HepG2 (cell line): Measurements from ENCODE around the gene PPP1R18. TPM values are rescaled to one million over a fixed set of nuclear protein-coding genes. Genes with fewer than 3 reads are reported as not detected.
A peak's percentile ranks its signal among the peaks of the same experiment; 100 is the strongest.

Experiments
- ATF7-NPFF ChIP-seq: sonication (generic); formaldehyde crosslinking; IDR thresholded peaks from 2 replicates; pipeline ENCODE4 v1.8.1; 2023; ENCODE audit warnings: mild to moderate bottlenecking, low read depth, missing genetic modification reagents, moderate library complexity
- CAMTA2 ChIP-seq: sonication (generic); formaldehyde crosslinking; IDR thresholded peaks from 2 replicates; pipeline ENCODE4 v1.4.0; 2020; ENCODE audit warnings: mild to moderate bottlenecking, missing genetic modification reagents, borderline replicate concordance
- GTF2F1 ChIP-seq: fragments of 150-350 bp; IDR thresholded peaks from 2 replicates; pipeline ENCODE4 v1.6.1; 2014; ENCODE audit warnings: low read length
- HIVEP1 ChIP-seq: sonication (generic); formaldehyde crosslinking; IDR thresholded peaks from 2 replicates; pipeline ENCODE4 v1.4.0; 2020; ENCODE audit warnings: mild to moderate bottlenecking, missing genetic modification reagents
- TP53 ChIP-seq: sonication (generic); formaldehyde crosslinking; conservative IDR thresholded peaks from 2 replicates; pipeline ENCODE4 v1.4.0; 2020; ENCODE audit warnings: missing genetic modification reagents
- TRIM24 ChIP-seq: sonication (generic); formaldehyde crosslinking; IDR thresholded peaks from 2 replicates; pipeline ENCODE4 v1.8.0; 2022; ENCODE audit warnings: mild to moderate bottlenecking, missing genetic modification reagents
- ZBTB21 ChIP-seq: sonication (generic); formaldehyde crosslinking; IDR thresholded peaks from 2 replicates; pipeline ENCODE4 v1.4.0; 2020; ENCODE audit warnings: missing genetic modification reagents
- ZNF253 ChIP-seq: sonication (generic); formaldehyde crosslinking; IDR thresholded peaks from 2 replicates; pipeline ENCODE4 v1.8.0; 2022; ENCODE audit warnings: mild to moderate bottlenecking, missing genetic modification reagents, borderline replicate concordance
- ZNF354B ChIP-seq: sonication (generic); formaldehyde crosslinking; IDR thresholded peaks from 2 replicates; pipeline ENCODE4 v1.8.0; 2022; ENCODE audit warnings: mild to moderate bottlenecking, missing genetic modification reagents
- ZNF724P ChIP-seq: sonication (generic); formaldehyde crosslinking; IDR thresholded peaks from 2 replicates; pipeline ENCODE4 v1.8.0; 2022; ENCODE audit warnings: missing genetic modification reagents, borderline replicate concordance
- polyA plus RNA-seq, 8 experiments: library from polyadenylated mRNA; depleted of rRNA in 3 of 8; stranded (reverse) in 7 of 8; unstranded in 1 of 8; fragments of >200 nt; fragmentation: Illumina TruSeq in 4 of 8; extraction: Trizol in 4 of 8; gene quantifications; 2 replicates each; pipeline versions ENCODE4 v1.2.1 to v1.2.3, GENCODE V29; 2011 to 2016; ENCODE audit warnings: low read depth in 4 of 8, missing spikeins in 1 of 8, mixed read lengths in 1 of 8; ENCODE audit not compliant: insufficient read depth in 1 of 8
- total RNA-seq, 5 experiments: library from RNA; depleted of rRNA; stranded (reverse); fragments of >200 nt; fragmentation: Illumina TruSeq; extraction: Trizol; gene quantifications; 2 replicates each; pipeline ENCODE4 v1.2.3, GENCODE V29; 2016; ENCODE audit warnings: low read depth in 1 of 5
- TF ChIP-seq, protein P1 (sequence below): IDR thresholded peaks from 2 replicates; pipeline ENCODE4 v1.6.1; 2016; ENCODE audit warnings: mild to moderate bottlenecking
- TF ChIP-seq, protein P2 (sequence below): sonication (generic); formaldehyde crosslinking; IDR thresholded peaks from 2 replicates; pipeline ENCODE4 v1.4.0; 2020; ENCODE audit warnings: missing genetic modification reagents, borderline replicate concordance
- TF ChIP-seq, protein P3 (sequence below): sonication (generic); formaldehyde crosslinking; conservative IDR thresholded peaks from 2 replicates; pipeline ENCODE4 v1.8.0; 2022; ENCODE audit warnings: low read depth, missing genetic modification reagents
- TF ChIP-seq, protein P4 (sequence below): sonication (generic); formaldehyde crosslinking; IDR thresholded peaks from 2 replicates; pipeline ENCODE4 v1.8.0; 2022; ENCODE audit warnings: missing genetic modification reagents, mild to moderate bottlenecking, inconsistent platforms, borderline replicate concordance
- TF ChIP-seq, protein P5 (sequence below): sonication (generic); formaldehyde crosslinking; IDR thresholded peaks from 2 replicates; pipeline ENCODE4 v1.4.0; 2020; ENCODE audit warnings: mild to moderate bottlenecking, missing genetic modification reagents, borderline replicate concordance

PPP1R18 gene
- total and polyA plus RNA-seq, 2 of the 13 experiments (the other 11 are each of a cell fraction or from before 2014, with no cell fraction given), result 4.9 to 9.2 TPM

DNA sequence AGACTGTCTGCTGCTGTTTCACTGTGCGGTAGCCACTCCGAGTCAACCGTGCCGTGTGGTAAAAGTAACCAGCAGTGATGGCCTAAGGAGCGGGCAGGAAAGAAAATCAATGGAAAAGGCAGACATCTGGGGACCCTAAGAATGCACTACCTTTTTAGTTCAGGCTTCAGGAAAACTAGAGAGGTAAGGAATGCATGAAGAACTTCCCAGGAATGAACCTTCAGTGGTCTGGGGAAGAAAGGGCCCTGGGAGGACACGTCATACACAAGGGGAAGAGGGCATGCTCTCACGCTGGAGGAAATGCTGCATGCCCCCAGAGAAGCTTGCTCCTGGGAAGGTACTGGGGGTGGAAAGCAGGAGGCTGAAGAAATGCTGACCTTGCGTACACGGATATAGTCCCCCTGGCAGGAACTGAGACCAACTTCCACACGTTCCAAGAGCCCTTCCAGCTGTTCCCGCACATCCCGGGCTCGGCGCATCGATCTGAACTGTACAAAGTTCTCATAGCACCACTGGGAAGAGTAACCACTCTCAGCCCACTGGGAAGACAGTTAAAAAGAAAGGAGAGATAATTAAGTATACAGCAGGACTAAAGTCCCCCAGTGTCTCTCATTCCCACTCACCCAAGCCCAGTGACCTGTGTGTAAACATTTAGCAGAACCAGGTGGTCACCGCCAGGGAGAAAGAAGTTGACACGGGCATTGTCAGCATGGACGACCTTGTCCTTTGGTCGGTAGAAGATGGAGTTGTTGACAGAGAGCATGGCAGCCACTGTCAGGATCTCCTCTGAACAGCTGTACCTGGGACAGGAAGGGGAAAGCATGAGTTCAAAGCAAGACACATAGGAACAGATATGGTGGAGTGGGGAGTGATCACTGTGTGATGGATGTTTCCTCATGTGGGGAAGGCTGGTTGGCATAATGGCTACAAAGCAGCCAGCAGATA, 31.4 kb downstream of the PPP1R18 start (continued):
- TF ChIP-seq, protein P1, sequence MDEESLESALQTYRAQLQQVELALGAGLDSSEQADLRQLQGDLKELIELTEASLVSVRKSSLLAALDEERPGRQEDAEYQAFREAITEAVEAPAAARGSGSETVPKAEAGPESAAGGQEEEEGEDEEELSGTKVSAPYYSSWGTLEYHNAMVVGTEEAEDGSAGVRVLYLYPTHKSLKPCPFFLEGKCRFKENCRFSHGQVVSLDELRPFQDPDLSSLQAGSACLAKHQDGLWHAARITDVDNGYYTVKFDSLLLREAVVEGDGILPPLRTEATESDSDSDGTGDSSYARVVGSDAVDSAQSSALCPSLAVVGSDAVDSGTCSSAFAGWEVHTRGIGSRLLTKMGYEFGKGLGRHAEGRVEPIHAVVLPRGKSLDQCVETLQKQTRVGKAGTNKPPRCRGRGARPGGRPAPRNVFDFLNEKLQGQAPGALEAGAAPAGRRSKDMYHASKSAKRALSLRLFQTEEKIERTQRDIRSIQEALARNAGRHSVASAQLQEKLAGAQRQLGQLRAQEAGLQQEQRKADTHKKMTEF (CRISPR knock-in tag), result peak; percentile 95
- no peak for TF ChIP-seq CAMTA2 (CRISPR knock-in tag)
- no peak for TF ChIP-seq GTF2F1
- TF ChIP-seq ZNF354B (CRISPR knock-in tag), result no peak
- TF ChIP-seq, protein P2, sequence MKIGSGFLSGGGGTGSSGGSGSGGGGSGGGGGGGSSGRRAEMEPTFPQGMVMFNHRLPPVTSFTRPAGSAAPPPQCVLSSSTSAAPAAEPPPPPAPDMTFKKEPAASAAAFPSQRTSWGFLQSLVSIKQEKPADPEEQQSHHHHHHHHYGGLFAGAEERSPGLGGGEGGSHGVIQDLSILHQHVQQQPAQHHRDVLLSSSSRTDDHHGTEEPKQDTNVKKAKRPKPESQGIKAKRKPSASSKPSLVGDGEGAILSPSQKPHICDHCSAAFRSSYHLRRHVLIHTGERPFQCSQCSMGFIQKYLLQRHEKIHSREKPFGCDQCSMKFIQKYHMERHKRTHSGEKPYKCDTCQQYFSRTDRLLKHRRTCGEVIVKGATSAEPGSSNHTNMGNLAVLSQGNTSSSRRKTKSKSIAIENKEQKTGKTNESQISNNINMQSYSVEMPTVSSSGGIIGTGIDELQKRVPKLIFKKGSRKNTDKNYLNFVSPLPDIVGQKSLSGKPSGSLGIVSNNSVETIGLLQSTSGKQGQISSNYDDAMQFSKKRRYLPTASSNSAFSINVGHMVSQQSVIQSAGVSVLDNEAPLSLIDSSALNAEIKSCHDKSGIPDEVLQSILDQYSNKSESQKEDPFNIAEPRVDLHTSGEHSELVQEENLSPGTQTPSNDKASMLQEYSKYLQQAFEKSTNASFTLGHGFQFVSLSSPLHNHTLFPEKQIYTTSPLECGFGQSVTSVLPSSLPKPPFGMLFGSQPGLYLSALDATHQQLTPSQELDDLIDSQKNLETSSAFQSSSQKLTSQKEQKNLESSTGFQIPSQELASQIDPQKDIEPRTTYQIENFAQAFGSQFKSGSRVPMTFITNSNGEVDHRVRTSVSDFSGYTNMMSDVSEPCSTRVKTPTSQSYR (CRISPR knock-in tag), result no peak; the same call in 1 of the 2 replicates
- TF ChIP-seq, protein P3, sequence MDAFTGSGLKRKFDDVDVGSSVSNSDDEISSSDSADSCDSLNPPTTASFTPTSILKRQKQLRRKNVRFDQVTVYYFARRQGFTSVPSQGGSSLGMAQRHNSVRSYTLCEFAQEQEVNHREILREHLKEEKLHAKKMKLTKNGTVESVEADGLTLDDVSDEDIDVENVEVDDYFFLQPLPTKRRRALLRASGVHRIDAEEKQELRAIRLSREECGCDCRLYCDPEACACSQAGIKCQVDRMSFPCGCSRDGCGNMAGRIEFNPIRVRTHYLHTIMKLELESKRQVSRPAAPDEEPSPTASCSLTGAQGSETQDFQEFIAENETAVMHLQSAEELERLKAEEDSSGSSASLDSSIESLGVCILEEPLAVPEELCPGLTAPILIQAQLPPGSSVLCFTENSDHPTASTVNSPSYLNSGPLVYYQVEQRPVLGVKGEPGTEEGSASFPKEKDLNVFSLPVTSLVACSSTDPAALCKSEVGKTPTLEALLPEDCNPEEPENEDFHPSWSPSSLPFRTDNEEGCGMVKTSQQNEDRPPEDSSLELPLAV (CRISPR knock-in tag), result no peak; the same call in 1 of the 2 replicates
- no peak for TF ChIP-seq ZNF724P (CRISPR knock-in tag)
- TF ChIP-seq, protein P4, sequence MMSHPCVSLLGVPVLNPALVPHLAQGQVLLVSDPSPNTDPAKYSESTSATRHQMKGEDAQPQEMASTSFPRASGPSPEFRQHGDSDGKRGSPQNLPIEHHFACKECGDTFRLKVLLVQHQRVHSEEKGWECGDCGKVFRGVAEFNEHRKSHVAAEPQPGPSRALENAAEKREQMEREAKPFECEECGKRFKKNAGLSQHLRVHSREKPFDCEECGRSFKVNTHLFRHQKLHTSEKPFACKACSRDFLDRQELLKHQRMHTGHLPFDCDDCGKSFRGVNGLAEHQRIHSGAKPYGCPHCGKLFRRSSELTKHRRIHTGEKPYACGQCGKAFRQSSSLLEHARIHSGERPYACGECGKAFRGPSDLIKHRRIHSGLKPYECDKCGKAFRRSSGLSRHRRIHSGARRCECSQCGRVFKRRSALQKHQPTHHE (CRISPR knock-in tag), result no peak
- TF ChIP-seq HIVEP1 (CRISPR knock-in tag), result peak; percentile 68
- TF ChIP-seq ATF7-NPFF (CRISPR knock-in tag), result 0 out of 2 replicates have a peak, but pooled peaks have one; percentile 52
- no peak for TF ChIP-seq TRIM24
- TF ChIP-seq ZBTB21 (CRISPR knock-in tag), result peak; percentile 55; the same call in 1 of the 2 replicates
- TF ChIP-seq, protein P5, sequence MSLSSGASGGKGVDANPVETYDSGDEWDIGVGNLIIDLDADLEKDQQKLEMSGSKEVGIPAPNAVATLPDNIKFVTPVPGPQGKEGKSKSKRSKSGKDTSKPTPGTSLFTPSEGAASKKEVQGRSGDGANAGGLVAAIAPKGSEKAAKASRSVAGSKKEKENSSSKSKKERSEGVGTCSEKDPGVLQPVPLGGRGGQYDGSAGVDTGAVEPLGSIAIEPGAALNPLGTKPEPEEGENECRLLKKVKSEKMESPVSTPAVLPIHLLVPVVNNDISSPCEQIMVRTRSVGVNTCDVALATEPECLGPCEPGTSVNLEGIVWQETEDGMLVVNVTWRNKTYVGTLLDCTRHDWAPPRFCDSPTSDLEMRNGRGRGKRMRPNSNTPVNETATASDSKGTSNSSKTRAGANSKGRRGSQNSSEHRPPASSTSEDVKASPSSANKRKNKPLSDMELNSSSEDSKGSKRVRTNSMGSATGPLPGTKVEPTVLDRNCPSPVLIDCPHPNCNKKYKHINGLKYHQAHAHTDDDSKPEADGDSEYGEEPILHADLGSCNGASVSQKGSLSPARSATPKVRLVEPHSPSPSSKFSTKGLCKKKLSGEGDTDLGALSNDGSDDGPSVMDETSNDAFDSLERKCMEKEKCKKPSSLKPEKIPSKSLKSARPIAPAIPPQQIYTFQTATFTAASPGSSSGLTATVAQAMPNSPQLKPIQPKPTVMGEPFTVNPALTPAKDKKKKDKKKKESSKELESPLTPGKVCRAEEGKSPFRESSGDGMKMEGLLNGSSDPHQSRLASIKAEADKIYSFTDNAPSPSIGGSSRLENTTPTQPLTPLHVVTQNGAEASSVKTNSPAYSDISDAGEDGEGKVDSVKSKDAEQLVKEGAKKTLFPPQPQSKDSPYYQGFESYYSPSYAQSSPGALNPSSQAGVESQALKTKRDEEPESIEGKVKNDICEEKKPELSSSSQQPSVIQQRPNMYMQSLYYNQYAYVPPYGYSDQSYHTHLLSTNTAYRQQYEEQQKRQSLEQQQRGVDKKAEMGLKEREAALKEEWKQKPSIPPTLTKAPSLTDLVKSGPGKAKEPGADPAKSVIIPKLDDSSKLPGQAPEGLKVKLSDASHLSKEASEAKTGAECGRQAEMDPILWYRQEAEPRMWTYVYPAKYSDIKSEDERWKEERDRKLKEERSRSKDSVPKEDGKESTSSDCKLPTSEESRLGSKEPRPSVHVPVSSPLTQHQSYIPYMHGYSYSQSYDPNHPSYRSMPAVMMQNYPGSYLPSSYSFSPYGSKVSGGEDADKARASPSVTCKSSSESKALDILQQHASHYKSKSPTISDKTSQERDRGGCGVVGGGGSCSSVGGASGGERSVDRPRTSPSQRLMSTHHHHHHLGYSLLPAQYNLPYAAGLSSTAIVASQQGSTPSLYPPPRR (CRISPR knock-in tag), result peak; percentile 85; the same call in 1 of the 2 replicates
- TF ChIP-seq ZNF253, result no peak
- no peak for TF ChIP-seq TP53 (CRISPR knock-in tag)
